GM10266 (cell line): ENCODE data around the gene PERCC1.
A peak's percentile ranks its signal among the peaks of the same experiment; 100 is the strongest.

ENCODE experiments used
- DNase-seq: peaks from one replicate; pipeline ENCODE4 v3.0.0; 2012; ENCODE audit errors: extremely low spot score
- TF ChIP-seq, protein P1 (sequence below): IDR thresholded peaks from 2 replicates; pipeline ENCODE4 v1.5.1; 2012; ENCODE audit warnings: mild to moderate bottlenecking, low read depth; ENCODE audit not compliant: control insufficient read depth, insufficient read depth; ENCODE audit errors: missing control alignments

The PERCC1 gene

DNA sequence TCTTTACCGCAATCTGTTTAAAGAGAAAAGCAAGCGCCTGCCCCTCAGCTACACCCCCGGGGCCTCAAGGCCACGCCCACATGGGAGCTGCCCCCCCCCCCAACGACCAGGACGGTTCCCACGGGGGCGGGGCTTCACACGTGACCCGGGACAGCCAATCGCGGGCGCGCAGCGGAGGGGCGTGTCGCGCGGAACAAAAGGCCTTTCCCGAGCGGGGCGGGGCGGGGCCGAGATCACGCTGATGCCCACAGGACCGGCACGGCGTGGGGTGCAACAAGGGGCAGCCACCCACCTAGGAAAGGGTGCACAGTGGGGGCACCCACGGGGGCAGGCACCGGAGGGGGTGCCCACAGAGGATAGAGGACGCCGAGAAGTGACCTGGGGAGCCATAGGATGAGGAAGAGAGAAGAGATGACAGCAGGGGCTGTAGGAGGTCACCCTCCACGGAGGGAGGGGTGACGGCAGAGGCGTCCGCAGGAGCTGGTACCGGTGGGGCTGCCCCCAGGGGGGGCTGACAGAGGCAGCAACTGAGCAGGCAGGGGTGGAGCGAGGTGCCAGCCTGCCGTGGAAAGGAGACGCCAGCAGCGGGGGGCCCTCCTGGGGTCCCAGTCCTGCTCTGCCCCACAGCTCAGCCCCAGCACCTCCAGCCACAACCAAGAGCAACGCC is 22.6 kb upstream of the PERCC1 start:
- peak; percentile 98 for DNase-seq
- TF ChIP-seq, protein P1, sequence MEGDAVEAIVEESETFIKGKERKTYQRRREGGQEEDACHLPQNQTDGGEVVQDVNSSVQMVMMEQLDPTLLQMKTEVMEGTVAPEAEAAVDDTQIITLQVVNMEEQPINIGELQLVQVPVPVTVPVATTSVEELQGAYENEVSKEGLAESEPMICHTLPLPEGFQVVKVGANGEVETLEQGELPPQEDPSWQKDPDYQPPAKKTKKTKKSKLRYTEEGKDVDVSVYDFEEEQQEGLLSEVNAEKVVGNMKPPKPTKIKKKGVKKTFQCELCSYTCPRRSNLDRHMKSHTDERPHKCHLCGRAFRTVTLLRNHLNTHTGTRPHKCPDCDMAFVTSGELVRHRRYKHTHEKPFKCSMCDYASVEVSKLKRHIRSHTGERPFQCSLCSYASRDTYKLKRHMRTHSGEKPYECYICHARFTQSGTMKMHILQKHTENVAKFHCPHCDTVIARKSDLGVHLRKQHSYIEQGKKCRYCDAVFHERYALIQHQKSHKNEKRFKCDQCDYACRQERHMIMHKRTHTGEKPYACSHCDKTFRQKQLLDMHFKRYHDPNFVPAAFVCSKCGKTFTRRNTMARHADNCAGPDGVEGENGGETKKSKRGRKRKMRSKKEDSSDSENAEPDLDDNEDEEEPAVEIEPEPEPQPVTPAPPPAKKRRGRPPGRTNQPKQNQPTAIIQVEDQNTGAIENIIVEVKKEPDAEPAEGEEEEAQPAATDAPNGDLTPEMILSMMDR, result no peak

DNA sequence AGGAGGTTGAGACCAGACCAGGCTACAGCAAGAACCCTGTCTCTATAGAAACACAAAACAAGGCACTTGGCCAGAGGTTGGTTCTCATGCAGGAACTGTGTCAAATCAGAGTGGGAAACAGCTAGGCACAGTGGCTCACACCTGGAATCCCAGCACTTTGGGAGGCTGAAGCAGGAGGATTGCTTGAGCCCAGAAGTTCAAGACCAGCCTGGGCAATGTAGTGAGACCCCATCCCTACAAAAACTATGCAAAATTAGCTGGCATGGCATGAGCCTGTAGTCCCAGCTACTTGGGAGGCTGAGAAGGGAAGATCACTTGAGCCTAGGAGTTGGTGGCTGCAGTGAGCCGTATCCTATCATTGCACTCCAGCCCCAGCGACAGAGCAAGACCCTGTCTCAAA is 18.0 kb upstream of the PERCC1 start:
- no peak for DNase-seq
- TF ChIP-seq, protein P1, result no peak

DNA sequence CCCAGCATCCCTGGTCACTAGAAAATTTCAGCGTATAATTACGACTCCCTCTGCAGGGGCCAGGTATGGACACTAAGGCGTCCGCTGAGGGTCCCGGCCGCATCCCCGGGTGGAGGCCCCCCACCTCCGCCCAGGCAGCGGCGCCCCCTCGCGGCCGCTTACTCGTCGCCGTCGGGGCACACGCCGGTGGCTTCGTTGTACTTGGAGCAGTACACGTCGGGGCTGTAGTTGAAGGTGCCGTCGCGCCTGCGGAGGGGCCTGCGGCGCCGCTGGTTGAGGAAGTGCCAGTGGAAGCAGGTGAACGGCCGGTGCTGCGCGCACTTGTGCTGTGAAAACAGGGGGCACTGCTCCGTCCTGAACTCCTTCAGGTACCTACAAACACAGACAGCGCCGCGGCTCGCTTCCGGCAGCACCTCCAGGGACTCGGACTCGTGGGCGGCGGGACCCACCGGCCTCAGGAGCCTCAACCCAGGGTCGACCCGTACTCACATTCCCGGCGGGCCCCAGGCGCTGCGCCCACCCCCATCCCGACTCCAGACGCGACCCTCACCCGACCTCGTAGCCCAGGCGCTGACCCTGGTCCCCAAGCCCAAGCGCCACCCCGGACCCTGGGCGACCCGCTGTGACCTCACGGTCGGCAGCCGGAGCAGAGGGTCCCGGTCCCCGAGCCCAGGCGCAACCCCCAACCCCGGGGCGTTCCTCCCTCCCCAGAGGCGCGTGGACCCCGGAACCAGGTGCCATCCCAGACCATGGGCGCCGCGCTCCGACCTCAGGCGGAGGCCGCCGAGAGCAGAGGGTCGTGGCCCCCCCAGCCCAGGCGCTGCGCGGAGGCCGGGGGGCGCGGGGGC is 17.0 kb upstream of the PERCC1 start:
- TF ChIP-seq, protein P1, result peak; percentile 70
- peak; percentile 84 for DNase-seq

DNA sequence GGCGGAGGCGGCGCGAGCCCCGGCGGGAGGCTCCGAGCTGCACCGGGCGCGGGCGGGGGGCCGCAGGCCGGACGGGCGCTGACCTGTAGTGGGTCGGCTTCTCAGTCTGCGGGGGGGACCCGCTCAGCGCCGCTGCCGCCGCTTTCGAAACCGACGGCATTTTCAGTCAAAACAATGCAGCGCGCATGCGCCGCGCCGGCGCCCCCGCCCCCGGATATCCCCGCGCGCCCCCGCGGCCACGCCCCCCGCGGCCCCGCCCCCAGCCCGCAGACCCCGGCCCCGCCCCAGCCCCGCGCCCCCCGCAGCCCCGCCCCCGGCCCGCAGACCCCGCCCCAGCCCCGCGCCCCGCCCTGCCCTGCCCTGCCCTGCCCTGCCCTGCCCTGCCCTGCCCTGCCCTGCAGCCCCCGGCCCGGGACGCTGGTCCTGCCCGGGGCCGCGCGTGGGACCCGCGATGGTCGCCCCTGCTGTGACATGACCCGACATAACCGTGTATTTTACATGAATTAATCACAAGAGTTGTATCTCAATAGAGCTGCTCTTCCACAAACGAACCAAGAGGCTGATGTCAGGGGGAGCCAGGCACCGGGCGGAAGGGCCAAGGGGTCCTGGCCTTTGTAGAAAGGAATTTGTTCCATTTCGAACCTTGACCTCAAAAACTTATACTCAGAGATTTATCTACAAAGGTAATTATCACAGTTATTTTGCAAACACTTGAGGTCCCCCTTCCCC is 16.2 kb upstream of the PERCC1 start, which contains the start of gene UNKL:
TSS of gene UNKL (minus strand) at position 173 of the 729 bp plus-strand sequence. CDS start at position 160, 13 bp downstream.
- DNase-seq, result peak; percentile 98

DNA sequence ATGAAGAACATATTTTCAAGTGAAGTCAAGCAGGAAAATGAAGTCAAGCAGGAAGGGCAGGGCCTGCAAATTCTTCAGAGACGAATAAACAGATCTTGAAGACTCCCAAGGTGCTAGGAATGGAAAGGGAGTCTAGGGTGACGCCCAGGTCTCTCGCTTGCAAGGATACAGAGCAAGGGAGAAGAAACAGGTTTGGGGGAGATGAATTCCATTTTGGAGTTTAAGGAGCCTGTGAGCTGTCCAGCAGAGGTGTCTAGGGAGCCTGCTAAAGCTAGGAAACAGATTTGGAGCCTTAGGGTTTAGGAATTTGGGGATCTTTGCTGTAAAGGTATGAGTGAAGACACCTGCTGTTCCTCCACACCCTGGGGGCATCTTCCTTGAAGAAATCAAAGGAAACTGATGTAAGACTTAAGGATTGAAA is 14.3 kb upstream of the PERCC1 start:
- DNase-seq, result no peak
- TF ChIP-seq, protein P1, result no peak

More for the DNA sequence above, 16.2 kb upstream of the PERCC1 start, which contains the start of gene UNKL:
- TF ChIP-seq, protein P1, result no peak

DNA sequence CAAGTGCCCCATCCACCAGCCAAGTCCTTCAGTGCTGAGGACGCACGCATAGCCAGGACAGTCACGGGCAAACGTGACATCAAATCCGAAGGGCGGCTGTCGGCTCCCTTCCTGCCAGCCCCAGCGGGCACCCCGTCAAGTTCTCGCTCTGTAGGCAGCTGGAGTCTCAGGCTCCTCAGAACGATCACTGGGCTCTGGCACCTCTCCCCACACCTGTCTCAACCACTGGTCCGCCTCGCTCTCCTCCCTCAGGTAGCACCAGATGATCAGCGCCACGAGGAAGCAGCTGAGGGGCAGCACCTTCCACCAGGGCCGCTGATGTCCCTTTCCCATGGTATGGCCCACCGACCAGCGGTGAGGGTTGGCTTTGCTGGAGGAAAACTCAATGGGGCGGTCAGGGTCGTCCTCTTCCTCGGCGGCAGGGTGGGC is 10.8 kb upstream of the PERCC1 start:
- DNase-seq, result no peak
- TF ChIP-seq, protein P1, result no peak
